HCT116 (cell line): ENCODE data around the gene AP1AR. TPM values are rescaled to one million over a fixed set of nuclear protein-coding genes. Genes with fewer than 3 reads are reported as not detected.

Source experiments
- ATAC-seq: fragments of 200-7000 bp; cut with Tn5 transposase; 2 replicates; pipeline ENCODE4 v1.9.1; 2020; ENCODE audit warnings: mild to moderate bottlenecking, moderate library complexity
- BruUV-seq: library from RNA; stranded (reverse); fragments of 400-500 nt; replicated peaks from 2 replicates; lab custom pipeline; 2021; lab: Mats Ljungman, UMichigan
- CTCF ChIA-PET: fragments of 300-600 bp; sonication (Branson Sonifier 250); formaldehyde crosslinking; loops from one replicate; lab custom pipeline; 2021; ENCODE audit warnings: antibody characterized with exemption; lab: Charles Lee
- POLR2A ChIA-PET: fragments of 300-600, 350-600 bp; sonication (Branson Sonifier 250); formaldehyde crosslinking; loops from one replicate; lab custom pipeline; 2021; ENCODE audit warnings: antibody characterized with exemption; lab: Charles Lee
- RAD21 ChIA-PET, 2 experiments: fragments of 300-600 bp; sonication (Branson Sonifier 250); formaldehyde crosslinking; loops; one replicate each; lab custom pipeline; 2023; ENCODE audit warnings: low total read pairs in 2 of 2; ENCODE audit not compliant: uncharacterized antibody in 2 of 2, unreplicated experiment in 2 of 2, low non-redundant PET in 1 of 2; lab: Charles Lee
- DNase-seq: peaks from one replicate; pipeline ENCODE4 v3.0.0-alpha.2; 2010; ENCODE audit warnings: low read depth, low spot score
- H2AFZ ChIP-seq: fragments of 200-600 bp; shearing (Covaris generic), sonication (generic); 2 replicates; pipeline ENCODE4 v1.6.1; 2017; ENCODE audit warnings: low read depth, mixed run types, mixed read lengths, antibody characterized with exemption, low read length; ENCODE audit not compliant: poor library complexity, severe bottlenecking
- H3K27ac ChIP-seq: 2 replicates; pipeline ENCODE4 v1.5.1; 2012; ENCODE audit warnings: low read depth, low read length
- H3K27me3 ChIP-seq: fragments of 200-600 bp; sonication (generic); 2 replicates; pipeline ENCODE4 v1.6.1; 2016; ENCODE audit warnings: mixed run types, low read length, mixed read lengths; ENCODE audit not compliant: insufficient read depth
- H3K36me3 ChIP-seq, 2 experiments: fragments of 200-500 bp in 1 of 2; fragments of 200-600 bp in 1 of 2; sonication (Bioruptor generic) in 1 of 2; sonication (generic) in 1 of 2; 2 replicates each; pipeline versions ENCODE4 v1.5.1 to v1.6.1; 2014 to 2016; ENCODE audit warnings: low read length in 2 of 2, inconsistent platforms in 1 of 2, mixed read lengths in 1 of 2, mixed run types in 1 of 2; ENCODE audit not compliant: insufficient read depth in 2 of 2, control insufficient read depth in 1 of 2
- H3K4me1 ChIP-seq, 2 experiments: fragments of 200-600 bp in 1 of 2; sonication (generic) in 1 of 2; 2 replicates each; pipeline versions ENCODE4 v1.5.1 to v1.6.1; 2012 to 2017; ENCODE audit warnings: low read length in 2 of 2, inconsistent platforms in 1 of 2, mild to moderate bottlenecking in 1 of 2, mixed read lengths in 1 of 2, mixed run types in 1 of 2, moderate library complexity in 1 of 2; ENCODE audit not compliant: insufficient read depth in 2 of 2, control insufficient read depth in 1 of 2
- H3K4me2 ChIP-seq: fragments of 200-600 bp; sonication (generic); 2 replicates; pipeline ENCODE4 v1.6.1; 2017; ENCODE audit warnings: mixed run types, low read length, mixed read lengths
- H3K4me3 ChIP-seq, 2 experiments: fragments of 200-600 bp in 1 of 2; sonication (generic) in 1 of 2; replicated peaks in 1 of 2; 2 replicates each; pipeline ENCODE4 v1.5.1; 2011 to 2016; ENCODE audit warnings: low read length in 2 of 2, control low read depth in 1 of 2, low read depth in 1 of 2, mild to moderate bottlenecking in 1 of 2, mixed read lengths in 1 of 2, mixed run types in 1 of 2
- H3K79me2 ChIP-seq: fragments of 200-600 bp; sonication (generic); 2 replicates; pipeline ENCODE4 v1.6.1; 2017; ENCODE audit warnings: mild to moderate bottlenecking, mixed run types, low read length, moderate library complexity, mixed read lengths; ENCODE audit not compliant: insufficient read depth
- H3K9ac ChIP-seq: fragments of 200-600 bp; sonication (generic); 2 replicates; pipeline ENCODE4 v1.6.1; 2016; ENCODE audit warnings: low read length, mixed read lengths
- H3K9me2 ChIP-seq: fragments of 200-600 bp; sonication (generic), shearing (Covaris generic); 2 replicates; pipeline ENCODE4 v1.6.1; 2017; ENCODE audit warnings: mixed run types, mild to moderate bottlenecking, moderate library complexity; ENCODE audit not compliant: insufficient read depth
- H3K9me3 ChIP-seq, 2 experiments: fragments of 200-500 bp in 1 of 2; fragments of 200-600 bp in 1 of 2; sonication (Bioruptor generic) in 1 of 2; sonication (generic) in 1 of 2; 2 replicates each; pipeline ENCODE4 v1.6.1; 2014 to 2017; ENCODE audit warnings: low read length in 2 of 2, mixed read lengths in 2 of 2, inconsistent platforms in 1 of 2, low read depth in 1 of 2, mild to moderate bottlenecking in 1 of 2, mixed run types in 1 of 2, moderate library complexity in 1 of 2; ENCODE audit not compliant: control insufficient read depth in 1 of 2, insufficient read depth in 1 of 2
- H4K20me1 ChIP-seq: fragments of 200-600 bp; sonication (generic), shearing (Covaris generic); 2 replicates; pipeline ENCODE4 v1.6.1; 2017; ENCODE audit warnings: mixed run types, mild to moderate bottlenecking, moderate library complexity; ENCODE audit not compliant: insufficient read depth
- ATF3 ChIP-seq: IDR thresholded peaks from 2 replicates; pipeline ENCODE4 v1.6.1; 2012
- CBX3 ChIP-seq: IDR thresholded peaks from 2 replicates; pipeline ENCODE4 v1.6.1; 2012; ENCODE audit warnings: low read depth
- CTCF ChIP-seq, 3 experiments: fragments of 200-600 bp in 1 of 3; sonication (generic) in 1 of 3; IDR thresholded peaks in 2 of 3; conservative IDR thresholded peaks in 1 of 3; 2 replicates each; pipeline ENCODE4 v1.5.1; 2012 to 2017; ENCODE audit warnings: low read depth in 2 of 3, low read length in 2 of 3, antibody characterized with exemption in 1 of 3, borderline replicate concordance in 1 of 3, control low read depth in 1 of 3, mild to moderate bottlenecking in 1 of 3, mixed read lengths in 1 of 3, mixed run types in 1 of 3, moderate library complexity in 1 of 3; ENCODE audit not compliant: insufficient read depth in 1 of 3
- EGR1 ChIP-seq: IDR thresholded peaks from 2 replicates; pipeline ENCODE4 v1.6.1; 2012; ENCODE audit warnings: low read depth
- ELF1 ChIP-seq: IDR thresholded peaks from 2 replicates; pipeline ENCODE4 v1.6.1; 2012; ENCODE audit warnings: low read depth, borderline replicate concordance
- EZH2 ChIP-seq: fragments of 200-600 bp; sonication (generic); IDR thresholded peaks from 2 replicates; pipeline ENCODE4 v1.6.1; 2017; ENCODE audit warnings: antibody characterized with exemption, mixed run types
- EZH2phosphoT487 ChIP-seq: fragments of 200-600 bp; IDR thresholded peaks from 2 replicates; pipeline ENCODE4 v1.6.1; 2018; ENCODE audit warnings: antibody characterized with exemption, borderline replicate concordance
- FOSL1 ChIP-seq: IDR thresholded peaks from 2 replicates; pipeline ENCODE4 v1.6.1; 2012; ENCODE audit warnings: low read depth
- JUND ChIP-seq: IDR thresholded peaks from 2 replicates; pipeline ENCODE4 v1.6.1; 2012
- MAX ChIP-seq: IDR thresholded peaks from 2 replicates; pipeline ENCODE4 v1.6.1; 2012
- POLR2A ChIP-seq: IDR thresholded peaks from 2 replicates; pipeline ENCODE4 v1.7.0; 2011; ENCODE audit warnings: borderline replicate concordance; ENCODE audit not compliant: insufficient read depth, insufficient read length; ENCODE audit errors: extremely low read depth
- POLR2AphosphoS5 ChIP-seq: IDR thresholded peaks from 2 replicates; pipeline ENCODE4 v1.6.1; 2011; ENCODE audit warnings: mild to moderate bottlenecking, low read depth, low read length, moderate library complexity
- RAD21 ChIP-seq: IDR thresholded peaks from 2 replicates; pipeline ENCODE4 v1.6.1; 2012; ENCODE audit warnings: low read depth, mild to moderate bottlenecking
- SIN3A ChIP-seq: IDR thresholded peaks from 2 replicates; pipeline ENCODE4 v1.6.1; 2012; ENCODE audit warnings: low read depth
- SP1 ChIP-seq: IDR thresholded peaks from 2 replicates; pipeline ENCODE4 v1.6.1; 2012; ENCODE audit warnings: low read depth
- SRF ChIP-seq: IDR thresholded peaks from 2 replicates; pipeline ENCODE4 v1.6.1; 2012; ENCODE audit warnings: low read depth
- TCF7L2 ChIP-seq: IDR thresholded peaks from 2 replicates; pipeline ENCODE4 v1.7.0; 2011; ENCODE audit warnings: borderline replicate concordance, inconsistent platforms; ENCODE audit not compliant: insufficient read depth, insufficient read length; ENCODE audit errors: extremely low read depth
- ZBTB33 ChIP-seq: IDR thresholded peaks from 2 replicates; pipeline ENCODE4 v1.6.1; 2011; ENCODE audit warnings: mild to moderate bottlenecking, low read length, moderate library complexity; ENCODE audit not compliant: insufficient replicate concordance; ENCODE audit errors: extremely low read depth
- ZFX ChIP-seq: fragments of 450-650 bp; IDR thresholded peaks from 2 replicates; pipeline ENCODE4 v1.6.1; 2017
- ZNF274 ChIP-seq: fragments of 200-500 bp; sonication (Bioruptor generic); IDR thresholded peaks from 2 replicates; pipeline ENCODE4 v1.6.1; 2014; ENCODE audit warnings: mild to moderate bottlenecking, low read depth, low read length, inconsistent platforms
- intact Hi-C: fragments of 100-400 bp; cut with micrococcal nuclease; formaldehyde crosslinking; loops from 2 replicates; pipeline ENCODE4 v1.10.0; 2022
- total RNA-seq: library from RNA; stranded (reverse); gene quantifications from one replicate; pipeline ENCODE4 v1.2.1, GENCODE V29; 2021; ENCODE audit not compliant: unreplicated experiment

The AP1AR gene
- total RNA-seq, 1 experiment from 2014 or later = 56.7 TPM

GRCh38 chr4:112185740-112186670, 45.6 kb upstream of the AP1AR start:
- H3K36me3 ChIP-seq = no peaks in the 10 kb centered on the region
- no peak overlapping the region for H2AFZ ChIP-seq
- CTCF ChIA-PET = no interaction called here
- DNase-seq (no peak), ATAC-seq (no peak)
- no peak overlapping the region for H3K4me2 ChIP-seq
- RAD21 ChIA-PET = no interaction called here
- H3K9ac ChIP-seq = no peak overlapping the region
- H3K9me2 ChIP-seq = no peaks in the 10 kb centered on the region
- H3K27ac ChIP-seq = no peak overlapping the region
- no peaks in the 10 kb centered on the region for H3K79me2 ChIP-seq
- no peaks in the 10 kb centered on the region for H3K27me3 ChIP-seq
- POLR2A ChIA-PET = no interaction called here
- no peak overlapping the region for H3K4me3 ChIP-seq
- H3K4me1 ChIP-seq = peaks cover 0 to 5% of the 10 kb centered on the region in 2 experiments; a peak in 2 of 4 replicates
- H4K20me1 ChIP-seq = no peaks in the 10 kb centered on the region
- TF ChIP-seq ZNF274 (no peak), POLR2AphosphoS5 (no peak), SRF (no peak), ATF3 (no peak), SP1 (no peak), ZBTB33 (no peak), TCF7L2 (no peak), RAD21 (no peak), EZH2phosphoT487 (no peak), CTCF (IDR thresholded peaks at IDR 0.05 in 2 of 3, conservative IDR thresholded peaks at IDR 0.05 in 1 of 3; ENCODE audit: borderline replicate concordance in 1 of 3, insufficient read depth in 1 of 3, low read depth in 2 of 3, low read length in 2 of 3) (no peak), EZH2 (no peak), ELF1 (no peak), POLR2A (no peak), SIN3A (no peak), MAX (no peak), EGR1 (no peak), JUND (no peak), FOSL1 (no peak), ZFX (no peak), CBX3 (no peak)
- no TSS peak for BruUV-seq
- intact Hi-C loops = no loop called here
- H3K9me3 ChIP-seq = no peaks in the 10 kb centered on the region
